Fibroblast of pulmonary artery (primary cell): ENCODE measurements around the gene SYT2.

Source experiments
- DNase-seq: peaks from one replicate; pipeline ENCODE4 v3.0.0-alpha.2; 2010; ENCODE audit warnings: low read depth
- H3K4me3 ChIP-seq: replicated peaks from 2 replicates; pipeline ENCODE4 v1.5.1; 2011; ENCODE audit warnings: low read depth, mild to moderate bottlenecking, control low read depth, low read length, moderate library complexity
- TF ChIP-seq, protein P1 (sequence below): IDR thresholded peaks from 2 replicates; pipeline ENCODE4 v1.5.1; 2011; ENCODE audit warnings: mild to moderate bottlenecking, control low read depth, low read length, inconsistent platforms; ENCODE audit errors: missing control alignments

The SYT2 gene

DNA sequence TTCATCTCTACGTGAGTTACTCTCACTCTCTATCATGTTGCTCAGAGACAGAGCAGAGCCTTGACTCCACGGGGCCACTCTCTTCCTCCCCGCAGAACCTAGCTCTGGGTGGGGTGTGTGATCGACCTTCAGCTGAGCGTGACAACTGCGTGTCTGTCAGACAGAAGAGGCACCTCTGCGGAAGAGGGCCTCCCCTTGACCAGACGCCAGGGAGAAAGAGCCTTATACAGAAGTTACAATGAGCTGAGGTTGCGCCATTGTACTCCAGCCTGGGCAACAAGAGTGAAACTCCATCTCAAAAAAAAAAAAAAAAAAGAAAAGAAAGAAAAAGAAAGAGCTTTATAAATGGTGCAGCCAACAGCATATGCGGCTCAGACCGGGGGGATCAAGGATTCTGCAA is 22.9 kb downstream of the SYT2 start:
- no peak for DNase-seq
- TF ChIP-seq, protein P1, sequence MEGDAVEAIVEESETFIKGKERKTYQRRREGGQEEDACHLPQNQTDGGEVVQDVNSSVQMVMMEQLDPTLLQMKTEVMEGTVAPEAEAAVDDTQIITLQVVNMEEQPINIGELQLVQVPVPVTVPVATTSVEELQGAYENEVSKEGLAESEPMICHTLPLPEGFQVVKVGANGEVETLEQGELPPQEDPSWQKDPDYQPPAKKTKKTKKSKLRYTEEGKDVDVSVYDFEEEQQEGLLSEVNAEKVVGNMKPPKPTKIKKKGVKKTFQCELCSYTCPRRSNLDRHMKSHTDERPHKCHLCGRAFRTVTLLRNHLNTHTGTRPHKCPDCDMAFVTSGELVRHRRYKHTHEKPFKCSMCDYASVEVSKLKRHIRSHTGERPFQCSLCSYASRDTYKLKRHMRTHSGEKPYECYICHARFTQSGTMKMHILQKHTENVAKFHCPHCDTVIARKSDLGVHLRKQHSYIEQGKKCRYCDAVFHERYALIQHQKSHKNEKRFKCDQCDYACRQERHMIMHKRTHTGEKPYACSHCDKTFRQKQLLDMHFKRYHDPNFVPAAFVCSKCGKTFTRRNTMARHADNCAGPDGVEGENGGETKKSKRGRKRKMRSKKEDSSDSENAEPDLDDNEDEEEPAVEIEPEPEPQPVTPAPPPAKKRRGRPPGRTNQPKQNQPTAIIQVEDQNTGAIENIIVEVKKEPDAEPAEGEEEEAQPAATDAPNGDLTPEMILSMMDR, result no peak
- H3K4me3 ChIP-seq, result no peak overlapping the region

DNA sequence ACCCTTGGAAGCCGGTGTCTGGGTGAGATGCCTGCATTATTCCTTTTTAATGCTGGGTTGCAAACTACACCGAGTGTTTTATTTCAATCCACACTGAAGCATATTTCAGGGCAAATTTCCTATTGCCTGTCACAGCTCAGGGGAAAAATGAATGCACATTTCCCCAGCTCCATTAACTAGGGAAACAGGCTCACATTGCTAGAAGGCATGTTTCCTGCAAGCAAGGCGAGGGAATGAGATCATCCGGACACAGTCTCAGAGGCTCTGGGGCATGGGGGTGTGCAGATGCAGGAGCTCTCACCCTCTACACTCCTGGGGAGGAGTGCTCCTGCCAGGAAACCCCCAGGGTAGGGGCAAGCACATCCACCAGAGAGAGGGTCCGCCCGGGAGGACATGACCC is 24.6 kb downstream of the SYT2 start:
- no peak overlapping the region for H3K4me3 ChIP-seq
- TF ChIP-seq, protein P1, result no peak
- DNase-seq, result no peak

DNA sequence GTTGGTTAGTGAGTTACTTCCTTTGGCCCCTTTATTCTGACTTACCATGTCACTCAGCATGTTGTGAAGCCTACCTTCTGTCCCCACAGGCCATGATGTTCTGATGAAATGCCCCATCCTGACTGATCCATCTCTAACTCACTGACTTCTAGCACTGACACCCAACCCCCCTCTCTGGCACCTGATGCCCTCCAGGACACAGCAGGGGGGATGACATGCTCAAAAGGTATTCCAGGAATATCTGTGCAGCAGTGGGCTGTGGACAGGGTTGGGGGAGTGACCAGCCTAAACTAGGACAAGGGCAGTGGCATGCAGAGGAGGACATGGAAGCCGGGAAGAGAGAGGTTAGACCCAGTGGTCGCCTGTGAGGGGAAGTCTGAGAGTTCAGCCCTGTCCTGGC is 25.5 kb downstream of the SYT2 start:
- no peak overlapping the region for H3K4me3 ChIP-seq
- DNase-seq, result no peak
- TF ChIP-seq, protein P1, result no peak

DNA sequence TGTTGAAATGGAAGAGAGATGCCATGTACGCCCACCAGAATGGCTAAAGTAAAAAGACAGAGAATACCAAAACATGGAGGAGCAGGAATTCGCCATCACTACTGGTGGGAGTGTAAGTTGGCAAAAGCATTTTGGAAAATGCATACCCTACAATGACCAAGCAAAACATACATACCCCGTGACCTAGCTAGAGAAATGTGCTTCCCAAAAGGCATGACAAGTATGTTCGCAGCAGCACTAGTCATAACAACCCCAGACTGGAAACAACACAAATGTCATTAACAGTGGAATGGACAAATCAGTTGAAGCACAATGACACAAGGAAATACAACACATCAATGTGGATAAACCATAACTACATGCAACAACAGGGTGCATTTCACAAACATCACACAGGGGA is 27.2 kb downstream of the SYT2 start:
- H3K4me3 ChIP-seq, result no peak overlapping the region
- TF ChIP-seq, protein P1, result no peak
- DNase-seq, result no peak

DNA sequence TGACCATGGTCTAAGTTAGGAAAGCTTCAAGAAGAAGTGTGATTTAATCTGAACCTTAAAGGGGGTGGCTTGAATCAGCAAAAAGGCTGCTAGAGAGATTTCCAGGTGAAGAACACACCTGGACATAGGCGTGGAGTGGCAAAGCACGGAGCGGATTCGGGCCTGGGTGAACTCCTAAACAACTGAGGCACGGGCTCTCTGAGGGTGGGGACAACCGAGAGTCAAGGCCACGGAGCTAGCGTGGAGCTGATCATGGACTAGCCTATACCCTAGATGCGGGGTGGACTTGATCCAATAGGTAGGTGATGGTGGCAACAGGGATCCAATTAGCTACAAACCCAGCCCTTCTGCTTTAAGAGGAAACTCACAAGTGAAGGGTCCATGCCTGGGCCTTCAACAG is 27.8 kb downstream of the SYT2 start:
- DNase-seq, result no peak
- TF ChIP-seq, protein P1, result no peak
- no peak overlapping the region for H3K4me3 ChIP-seq

DNA sequence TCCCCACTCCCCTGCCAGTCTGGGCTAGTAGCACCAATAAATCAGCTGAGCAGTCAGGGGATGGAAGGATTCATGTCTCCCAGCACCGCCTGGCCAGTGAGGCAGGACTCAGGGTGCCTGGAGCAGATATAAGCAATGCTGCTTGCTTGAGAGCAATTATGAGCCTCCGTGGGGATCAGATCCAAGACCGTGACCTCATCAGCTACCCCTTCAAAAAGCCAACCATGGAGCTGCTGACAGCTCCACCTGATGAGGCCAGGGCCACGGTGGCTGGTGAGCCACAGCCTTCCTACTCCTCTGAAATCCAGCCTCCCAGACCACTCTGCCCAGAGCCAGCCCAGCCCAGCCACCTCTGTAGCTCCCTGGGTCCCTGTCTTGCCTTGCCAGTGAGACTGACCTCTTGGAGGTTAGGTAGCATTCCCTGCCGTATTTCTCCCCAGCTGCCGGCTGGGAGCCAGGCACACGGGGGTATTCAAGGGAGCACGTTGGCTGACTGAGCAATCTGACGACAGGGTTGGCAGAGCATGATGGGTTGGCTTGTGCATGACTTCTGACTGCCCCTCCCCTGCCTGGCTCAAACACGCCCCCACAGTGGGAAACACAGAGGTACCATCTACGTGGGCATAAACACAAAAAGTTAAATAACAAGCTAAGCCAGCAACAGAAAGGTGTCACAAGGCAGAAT is 28.4 kb downstream of the SYT2 start:
- TF ChIP-seq, protein P1, result no peak
- H3K4me3 ChIP-seq, result no peak overlapping the region
- DNase-seq, result no peak
